Measurements from ENCODE around the gene IL37.

Gene IL37

DNA sequence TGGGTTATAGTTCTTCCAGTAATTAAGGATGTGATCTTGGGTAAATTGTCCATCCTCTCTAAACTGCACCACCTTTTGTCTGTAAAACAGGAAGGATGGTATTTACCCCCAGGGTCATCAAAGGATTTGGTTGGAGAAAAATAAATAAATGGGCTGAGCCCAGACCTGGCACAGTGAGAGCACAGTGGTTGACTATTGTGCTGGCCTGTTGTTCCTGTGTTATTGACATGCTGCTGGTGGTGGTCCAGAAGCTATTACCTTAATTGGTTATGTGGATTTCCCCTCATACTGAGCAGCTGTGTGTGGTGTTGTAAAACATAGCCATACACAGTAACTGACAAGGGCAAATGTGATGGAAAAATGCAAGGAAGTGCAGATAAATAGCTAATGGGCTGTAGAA is 746 bp upstream of the IL37 start:
- H3K4me1 ChIP-seq (ENCODE audit: control insufficient read depth, insufficient read depth, low read length): no peaks in the 10 kb centered on the region
- H3K36me3 ChIP-seq (ENCODE audit: control insufficient read depth in 2 of 2, insufficient read depth in 1 of 2, low read length in 2 of 2): no peaks in the 10 kb centered on the region
- ChIA-PET CTCF (interaction anchor here (0.8 to 1.1 kb wide), 2 partner anchors 25 to 161 kb away, joined by 3 to 4 read pairs; no protein-coding TSS in a partner anchor), POLR2A (no interaction called here)
- H3K9me3 ChIP-seq (ENCODE audit: control insufficient read depth, insufficient read depth, low read depth, low read length): no peaks in the 10 kb centered on the region
- H3K27ac ChIP-seq (ENCODE audit: extremely low read depth, low read depth, low read length): no peak overlapping the region
- TF ChIP-seq ZSCAN16 (tag by site-specific recombination; IDR thresholded peaks at IDR 0.05): no peak
- TF ChIP-seq ZIC2 (tag by site-specific recombination; IDR thresholded peaks at IDR 0.05): 0 out of 2 replicates have a peak, but pooled peaks have one; percentile 20
- TF ChIP-seq ZNF558 (tag by site-specific recombination; IDR thresholded peaks at IDR 0.05): no peak
- no peak overlapping the region for H3K4me3 ChIP-seq (ENCODE audit: low read depth, low read length)

DNA sequence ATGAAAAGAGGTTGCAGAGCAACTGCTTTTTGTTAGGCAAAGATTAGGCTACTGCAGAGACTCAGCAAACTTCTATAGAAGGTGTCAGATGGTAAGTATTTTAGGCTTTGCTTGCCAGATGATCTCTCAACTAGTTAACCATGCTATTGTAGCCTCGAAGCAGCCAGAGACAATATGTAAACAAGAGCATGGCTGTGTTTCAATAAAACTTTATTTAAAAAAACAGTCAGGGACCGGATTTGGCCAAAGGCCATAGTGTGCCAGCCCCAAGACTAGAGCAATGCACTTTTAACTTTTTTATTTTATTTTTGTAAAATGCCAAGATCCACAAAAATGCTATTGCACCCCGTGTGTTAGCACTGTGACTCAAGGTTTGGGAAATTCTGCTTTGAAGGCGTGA is 1.4 kb downstream of the IL37 start:
- Histone ChIP-seq H3K4me1 (ENCODE audit: control insufficient read depth, insufficient read depth, low read length) (no peaks in the 10 kb centered on the region), H3K27ac (ENCODE audit: extremely low read depth, low read depth, low read length) (no peak overlapping the region), H3K9me3 (ENCODE audit: control insufficient read depth, insufficient read depth, low read depth, low read length) (no peaks in the 10 kb centered on the region), H3K36me3 (ENCODE audit: control insufficient read depth in 2 of 2, insufficient read depth in 1 of 2, low read length in 2 of 2) (no peaks in the 10 kb centered on the region), H3K4me3 (ENCODE audit: low read depth, low read length) (no peak overlapping the region)
- TF ChIP-seq ZNF677 (tag by site-specific recombination; IDR thresholded peaks at IDR 0.05) (no peak), ZNF792 (tag by site-specific recombination; IDR thresholded peaks at IDR 0.05) (no peak), GLI4 (tag by site-specific recombination; IDR thresholded peaks at IDR 0.05) (no peak), YY2 (tag by site-specific recombination; IDR thresholded peaks at IDR 0.05) (no peak), ZEB2 (tag by site-specific recombination; IDR thresholded peaks at IDR 0.05) (no peak), ZSCAN30 (tag by site-specific recombination; IDR thresholded peaks at IDR 0.05) (no peak), ZNF544 (tag by site-specific recombination; IDR thresholded peaks at IDR 0.05) (no peak), ZNF785 (tag by site-specific recombination; IDR thresholded peaks at IDR 0.05) (no peak), ZNF555 (tag by site-specific recombination; conservative IDR thresholded peaks at IDR 0.05) (no peak), ZNF292 (tag by site-specific recombination; IDR thresholded peaks at IDR 0.05; ENCODE audit: borderline replicate concordance, low read depth) (no peak), ZNF768 (tag by site-specific recombination; IDR thresholded peaks at IDR 0.05) (no peak), ZNF202 (tag by site-specific recombination; IDR thresholded peaks at IDR 0.05; ENCODE audit: borderline replicate concordance) (no peak), ZNF530 (tag by site-specific recombination; IDR thresholded peaks at IDR 0.05; ENCODE audit: low read depth) (no peak)
- TF ChIP-seq, protein P1, sequence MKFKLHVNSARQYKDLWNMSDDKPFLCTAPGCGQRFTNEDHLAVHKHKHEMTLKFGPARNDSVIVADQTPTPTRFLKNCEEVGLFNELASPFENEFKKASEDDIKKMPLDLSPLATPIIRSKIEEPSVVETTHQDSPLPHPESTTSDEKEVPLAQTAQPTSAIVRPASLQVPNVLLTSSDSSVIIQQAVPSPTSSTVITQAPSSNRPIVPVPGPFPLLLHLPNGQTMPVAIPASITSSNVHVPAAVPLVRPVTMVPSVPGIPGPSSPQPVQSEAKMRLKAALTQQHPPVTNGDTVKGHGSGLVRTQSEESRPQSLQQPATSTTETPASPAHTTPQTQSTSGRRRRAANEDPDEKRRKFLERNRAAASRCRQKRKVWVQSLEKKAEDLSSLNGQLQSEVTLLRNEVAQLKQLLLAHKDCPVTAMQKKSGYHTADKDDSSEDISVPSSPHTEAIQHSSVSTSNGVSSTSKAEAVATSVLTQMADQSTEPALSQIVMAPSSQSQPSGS (tag by site-specific recombination; IDR thresholded peaks at IDR 0.05; ENCODE audit: low read depth): no peak
- TF ChIP-seq, protein P2, sequence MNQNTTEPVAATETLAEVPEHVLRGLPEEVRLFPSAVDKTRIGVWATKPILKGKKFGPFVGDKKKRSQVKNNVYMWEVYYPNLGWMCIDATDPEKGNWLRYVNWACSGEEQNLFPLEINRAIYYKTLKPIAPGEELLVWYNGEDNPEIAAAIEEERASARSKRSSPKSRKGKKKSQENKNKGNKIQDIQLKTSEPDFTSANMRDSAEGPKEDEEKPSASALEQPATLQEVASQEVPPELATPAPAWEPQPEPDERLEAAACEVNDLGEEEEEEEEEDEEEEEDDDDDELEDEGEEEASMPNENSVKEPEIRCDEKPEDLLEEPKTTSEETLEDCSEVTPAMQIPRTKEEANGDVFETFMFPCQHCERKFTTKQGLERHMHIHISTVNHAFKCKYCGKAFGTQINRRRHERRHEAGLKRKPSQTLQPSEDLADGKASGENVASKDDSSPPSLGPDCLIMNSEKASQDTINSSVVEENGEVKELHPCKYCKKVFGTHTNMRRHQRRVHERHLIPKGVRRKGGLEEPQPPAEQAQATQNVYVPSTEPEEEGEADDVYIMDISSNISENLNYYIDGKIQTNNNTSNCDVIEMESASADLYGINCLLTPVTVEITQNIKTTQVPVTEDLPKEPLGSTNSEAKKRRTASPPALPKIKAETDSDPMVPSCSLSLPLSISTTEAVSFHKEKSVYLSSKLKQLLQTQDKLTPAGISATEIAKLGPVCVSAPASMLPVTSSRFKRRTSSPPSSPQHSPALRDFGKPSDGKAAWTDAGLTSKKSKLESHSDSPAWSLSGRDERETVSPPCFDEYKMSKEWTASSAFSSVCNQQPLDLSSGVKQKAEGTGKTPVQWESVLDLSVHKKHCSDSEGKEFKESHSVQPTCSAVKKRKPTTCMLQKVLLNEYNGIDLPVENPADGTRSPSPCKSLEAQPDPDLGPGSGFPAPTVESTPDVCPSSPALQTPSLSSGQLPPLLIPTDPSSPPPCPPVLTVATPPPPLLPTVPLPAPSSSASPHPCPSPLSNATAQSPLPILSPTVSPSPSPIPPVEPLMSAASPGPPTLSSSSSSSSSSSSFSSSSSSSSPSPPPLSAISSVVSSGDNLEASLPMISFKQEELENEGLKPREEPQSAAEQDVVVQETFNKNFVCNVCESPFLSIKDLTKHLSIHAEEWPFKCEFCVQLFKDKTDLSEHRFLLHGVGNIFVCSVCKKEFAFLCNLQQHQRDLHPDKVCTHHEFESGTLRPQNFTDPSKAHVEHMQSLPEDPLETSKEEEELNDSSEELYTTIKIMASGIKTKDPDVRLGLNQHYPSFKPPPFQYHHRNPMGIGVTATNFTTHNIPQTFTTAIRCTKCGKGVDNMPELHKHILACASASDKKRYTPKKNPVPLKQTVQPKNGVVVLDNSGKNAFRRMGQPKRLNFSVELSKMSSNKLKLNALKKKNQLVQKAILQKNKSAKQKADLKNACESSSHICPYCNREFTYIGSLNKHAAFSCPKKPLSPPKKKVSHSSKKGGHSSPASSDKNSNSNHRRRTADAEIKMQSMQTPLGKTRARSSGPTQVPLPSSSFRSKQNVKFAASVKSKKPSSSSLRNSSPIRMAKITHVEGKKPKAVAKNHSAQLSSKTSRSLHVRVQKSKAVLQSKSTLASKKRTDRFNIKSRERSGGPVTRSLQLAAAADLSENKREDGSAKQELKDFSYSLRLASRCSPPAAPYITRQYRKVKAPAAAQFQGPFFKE (tag by site-specific recombination; IDR thresholded peaks at IDR 0.05; ENCODE audit: borderline replicate concordance): no peak
- TF ChIP-seq, protein P3, sequence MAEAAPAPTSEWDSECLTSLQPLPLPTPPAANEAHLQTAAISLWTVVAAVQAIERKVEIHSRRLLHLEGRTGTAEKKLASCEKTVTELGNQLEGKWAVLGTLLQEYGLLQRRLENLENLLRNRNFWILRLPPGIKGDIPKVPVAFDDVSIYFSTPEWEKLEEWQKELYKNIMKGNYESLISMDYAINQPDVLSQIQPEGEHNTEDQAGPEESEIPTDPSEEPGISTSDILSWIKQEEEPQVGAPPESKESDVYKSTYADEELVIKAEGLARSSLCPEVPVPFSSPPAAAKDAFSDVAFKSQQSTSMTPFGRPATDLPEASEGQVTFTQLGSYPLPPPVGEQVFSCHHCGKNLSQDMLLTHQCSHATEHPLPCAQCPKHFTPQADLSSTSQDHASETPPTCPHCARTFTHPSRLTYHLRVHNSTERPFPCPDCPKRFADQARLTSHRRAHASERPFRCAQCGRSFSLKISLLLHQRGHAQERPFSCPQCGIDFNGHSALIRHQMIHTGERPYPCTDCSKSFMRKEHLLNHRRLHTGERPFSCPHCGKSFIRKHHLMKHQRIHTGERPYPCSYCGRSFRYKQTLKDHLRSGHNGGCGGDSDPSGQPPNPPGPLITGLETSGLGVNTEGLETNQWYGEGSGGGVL (tag by site-specific recombination; IDR thresholded peaks at IDR 0.05): no peak
- TF ChIP-seq, protein P4, sequence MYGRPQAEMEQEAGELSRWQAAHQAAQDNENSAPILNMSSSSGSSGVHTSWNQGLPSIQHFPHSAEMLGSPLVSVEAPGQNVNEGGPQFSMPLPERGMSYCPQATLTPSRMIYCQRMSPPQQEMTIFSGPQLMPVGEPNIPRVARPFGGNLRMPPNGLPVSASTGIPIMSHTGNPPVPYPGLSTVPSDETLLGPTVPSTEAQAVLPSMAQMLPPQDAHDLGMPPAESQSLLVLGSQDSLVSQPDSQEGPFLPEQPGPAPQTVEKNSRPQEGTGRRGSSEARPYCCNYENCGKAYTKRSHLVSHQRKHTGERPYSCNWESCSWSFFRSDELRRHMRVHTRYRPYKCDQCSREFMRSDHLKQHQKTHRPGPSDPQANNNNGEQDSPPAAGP (tag by site-specific recombination; IDR thresholded peaks at IDR 0.05): no peak
- ChIA-PET CTCF (interaction anchor here (0.9 kb wide), 1 partner anchor 27 kb away, joined by 5 read pairs; no protein-coding TSS in a partner anchor), POLR2A (no interaction called here)
